Neural crest cell (in vitro differentiated cells): ENCODE results near the gene ZNF146. TPM values are rescaled to one million over a fixed set of nuclear protein-coding genes. Genes with fewer than 3 reads are reported as not detected.

Source experiments
- DNase-seq: peaks from one replicate; pipeline ENCODE4 v3.0.0; 2021; ENCODE audit warnings: low read depth, mixed read lengths, low spot score
- H3K27ac Mint-ChIP-seq: one replicate; pipeline ENCODE4 v1.8.0; 2021; ENCODE audit warnings: mild to moderate bottlenecking, mixed read lengths; ENCODE audit not compliant: unreplicated experiment
- H3K27me3 Mint-ChIP-seq: 2 replicates; pipeline ENCODE4 v1.8.0; 2021; ENCODE audit warnings: low read depth, mild to moderate bottlenecking, mixed read lengths
- H3K36me3 Mint-ChIP-seq: 2 replicates; pipeline ENCODE4 v1.8.0; 2021; ENCODE audit warnings: low read depth, mild to moderate bottlenecking, mixed read lengths
- H3K4me1 Mint-ChIP-seq: 2 replicates; pipeline ENCODE4 v1.8.0; 2021; ENCODE audit warnings: mixed read lengths
- H3K4me3 Mint-ChIP-seq: one replicate; pipeline ENCODE4 v1.8.0; 2021; ENCODE audit warnings: mild to moderate bottlenecking, mixed read lengths
- H3K9me3 Mint-ChIP-seq: 2 replicates; pipeline ENCODE4 v1.8.0; 2021; ENCODE audit warnings: mixed read lengths
- total RNA-seq: library from RNA; stranded (reverse); gene quantifications from 2 replicates; pipeline ENCODE4 v1.2.1, GENCODE V29; 2021
- TF ChIP-seq, protein P1 (sequence below): fragments of 200-600 bp; sonication (generic); conservative IDR thresholded peaks from 2 replicates; pipeline ENCODE4 v1.5.0; 2021; ENCODE audit warnings: antibody characterized with exemption, mild to moderate bottlenecking

The ZNF146 gene
- total RNA-seq, 1 donor from 2014 or later = 88.0 TPM

DNA sequence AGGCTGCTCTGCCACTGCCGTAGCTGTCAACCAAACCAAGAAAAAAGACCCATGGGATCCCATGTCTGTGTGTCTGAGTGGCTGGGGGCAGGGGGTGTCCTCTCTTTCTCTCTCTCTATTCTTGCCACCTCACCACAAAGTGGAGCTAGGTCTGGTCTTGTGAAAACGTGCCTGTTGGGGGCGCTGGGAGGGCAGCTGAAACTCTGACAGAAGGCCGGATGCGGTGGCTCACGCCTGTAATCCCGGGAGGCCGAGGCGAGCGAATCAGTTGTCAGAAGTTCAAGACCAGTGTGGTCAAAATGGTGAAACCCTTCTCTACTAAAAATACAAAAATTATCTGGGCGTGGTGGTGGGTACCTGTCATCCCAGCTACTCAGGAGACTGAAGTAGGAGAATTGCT, 29.2 kb downstream of the ZNF146 start:
- TF ChIP-seq, protein P1, sequence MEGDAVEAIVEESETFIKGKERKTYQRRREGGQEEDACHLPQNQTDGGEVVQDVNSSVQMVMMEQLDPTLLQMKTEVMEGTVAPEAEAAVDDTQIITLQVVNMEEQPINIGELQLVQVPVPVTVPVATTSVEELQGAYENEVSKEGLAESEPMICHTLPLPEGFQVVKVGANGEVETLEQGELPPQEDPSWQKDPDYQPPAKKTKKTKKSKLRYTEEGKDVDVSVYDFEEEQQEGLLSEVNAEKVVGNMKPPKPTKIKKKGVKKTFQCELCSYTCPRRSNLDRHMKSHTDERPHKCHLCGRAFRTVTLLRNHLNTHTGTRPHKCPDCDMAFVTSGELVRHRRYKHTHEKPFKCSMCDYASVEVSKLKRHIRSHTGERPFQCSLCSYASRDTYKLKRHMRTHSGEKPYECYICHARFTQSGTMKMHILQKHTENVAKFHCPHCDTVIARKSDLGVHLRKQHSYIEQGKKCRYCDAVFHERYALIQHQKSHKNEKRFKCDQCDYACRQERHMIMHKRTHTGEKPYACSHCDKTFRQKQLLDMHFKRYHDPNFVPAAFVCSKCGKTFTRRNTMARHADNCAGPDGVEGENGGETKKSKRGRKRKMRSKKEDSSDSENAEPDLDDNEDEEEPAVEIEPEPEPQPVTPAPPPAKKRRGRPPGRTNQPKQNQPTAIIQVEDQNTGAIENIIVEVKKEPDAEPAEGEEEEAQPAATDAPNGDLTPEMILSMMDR = no peak
- peaks cover 24% of the 10 kb centered on the region for H3K27me3 Mint-ChIP-seq
- peaks cover 11% of the 10 kb centered on the region for H3K4me1 Mint-ChIP-seq
- no peak overlapping the region for H3K4me3 Mint-ChIP-seq
- H3K36me3 Mint-ChIP-seq = peaks cover 14% of the 10 kb centered on the region
- no peak overlapping the region for H3K27ac Mint-ChIP-seq
- H3K9me3 Mint-ChIP-seq = peaks cover 3% of the 10 kb centered on the region
- DNase-seq = no peak

DNA sequence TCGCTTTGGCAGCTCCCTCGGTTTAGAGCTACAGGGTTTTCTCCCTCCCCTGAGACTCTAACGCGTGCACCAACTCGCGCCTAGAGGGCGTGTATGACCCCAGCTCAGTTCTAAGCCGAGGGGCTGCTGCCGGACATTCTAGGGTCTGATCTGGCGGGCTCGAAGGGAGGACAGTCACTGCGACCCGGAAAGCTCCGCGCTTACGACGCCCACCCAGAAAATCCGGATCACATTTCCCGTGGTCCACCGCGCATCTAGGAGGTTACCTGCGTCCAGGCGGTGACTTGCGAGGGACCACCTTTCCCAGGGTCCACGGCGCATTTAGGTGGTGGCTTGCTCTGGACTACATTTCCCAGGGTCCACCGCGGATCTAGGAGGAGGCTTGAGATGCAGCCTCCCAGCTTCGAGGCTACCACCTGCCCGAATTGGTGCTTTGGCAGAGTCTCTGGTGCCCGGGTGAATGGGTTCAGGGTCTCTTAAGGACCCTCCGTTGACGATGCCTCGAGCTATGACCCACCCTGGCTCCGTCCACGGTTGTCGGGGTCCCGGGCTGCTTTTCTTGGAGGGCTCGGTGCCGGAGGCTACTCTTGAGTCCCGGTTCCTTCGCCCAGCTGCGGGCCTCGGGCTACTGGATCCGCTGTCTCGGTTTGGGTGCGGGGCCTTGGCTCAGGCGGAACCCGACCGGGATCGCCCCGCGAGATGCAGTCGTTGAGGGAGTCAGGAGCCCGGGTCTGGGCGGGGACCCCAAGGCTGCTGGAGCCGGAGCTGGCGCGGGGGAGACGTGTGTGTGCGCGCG, 30.5 kb downstream of the ZNF146 start:
- Mint-ChIP-seq H3K4me1 (peaks cover 11% of the 10 kb centered on the region), H3K4me3 (peak overlapping the region; percentile 72), H3K36me3 (peaks cover 6% of the 10 kb centered on the region), H3K27ac (no peak overlapping the region), H3K9me3 (peaks cover 3% of the 10 kb centered on the region), H3K27me3 (peaks cover 24% of the 10 kb centered on the region)
- TF ChIP-seq, protein P1 = peak; percentile 27
- peak; percentile 26 for DNase-seq

DNA sequence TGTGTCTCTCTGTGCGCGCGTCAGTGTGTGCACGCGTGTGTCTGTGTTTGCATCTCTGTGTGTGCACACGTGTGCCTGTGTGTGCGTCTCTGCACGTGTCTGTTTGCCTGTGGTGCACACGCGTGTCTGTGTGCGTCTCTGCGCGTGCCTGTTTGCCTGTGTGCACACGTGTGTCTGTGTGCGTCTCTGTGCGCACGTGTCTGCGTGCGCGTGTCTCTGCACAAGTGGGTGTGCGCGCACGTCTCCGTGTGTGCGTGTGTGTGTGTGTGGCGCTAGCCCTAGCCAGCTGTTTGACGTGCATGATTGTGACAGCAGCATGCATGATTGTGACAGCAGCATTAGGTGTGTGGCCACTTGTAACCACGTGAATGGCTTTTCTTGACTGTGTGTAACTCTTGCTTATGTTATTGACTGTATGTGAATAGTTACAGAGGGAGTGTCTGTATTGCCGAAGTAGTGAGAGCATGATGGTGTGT, 31.1 kb downstream of the ZNF146 start:
- Mint-ChIP-seq H3K4me1 (peaks cover 11% of the 10 kb centered on the region), H3K4me3 (peak overlapping the region; percentile 14), H3K9me3 (peaks cover 3% of the 10 kb centered on the region), H3K36me3 (peaks cover 6% of the 10 kb centered on the region), H3K27ac (no peak overlapping the region), H3K27me3 (peaks cover 24% of the 10 kb centered on the region)
- DNase-seq = no peak
- TF ChIP-seq, protein P1 = no peak

DNA sequence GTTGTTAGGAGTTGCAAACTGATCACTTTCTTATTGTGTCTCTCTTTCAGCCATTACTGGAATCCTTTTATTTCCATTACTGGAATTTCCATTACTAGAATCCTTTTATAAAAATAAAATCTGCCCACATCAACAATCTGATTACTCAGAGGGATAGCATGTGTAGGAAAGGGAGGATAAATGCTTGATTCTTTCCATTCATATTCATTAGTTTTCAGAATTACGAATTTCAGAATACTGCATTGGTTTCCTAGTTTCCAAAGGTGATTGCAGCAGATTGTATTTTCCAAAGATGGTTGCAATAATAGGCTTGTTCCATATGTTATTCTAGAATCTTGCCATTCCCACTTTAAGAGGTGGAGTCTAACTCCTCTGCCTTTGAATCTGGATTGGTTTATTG, 37.1 kb downstream of the ZNF146 start:
- Mint-ChIP-seq H3K27me3 (peaks cover 7% of the 10 kb centered on the region), H3K4me3 (no peak overlapping the region), H3K9me3 (peaks cover 11% of the 10 kb centered on the region), H3K4me1 (peaks cover 2% of the 10 kb centered on the region), H3K36me3 (peaks cover 30% of the 10 kb centered on the region), H3K27ac (no peak overlapping the region)
- DNase-seq = no peak
- TF ChIP-seq, protein P1 = no peak

DNA sequence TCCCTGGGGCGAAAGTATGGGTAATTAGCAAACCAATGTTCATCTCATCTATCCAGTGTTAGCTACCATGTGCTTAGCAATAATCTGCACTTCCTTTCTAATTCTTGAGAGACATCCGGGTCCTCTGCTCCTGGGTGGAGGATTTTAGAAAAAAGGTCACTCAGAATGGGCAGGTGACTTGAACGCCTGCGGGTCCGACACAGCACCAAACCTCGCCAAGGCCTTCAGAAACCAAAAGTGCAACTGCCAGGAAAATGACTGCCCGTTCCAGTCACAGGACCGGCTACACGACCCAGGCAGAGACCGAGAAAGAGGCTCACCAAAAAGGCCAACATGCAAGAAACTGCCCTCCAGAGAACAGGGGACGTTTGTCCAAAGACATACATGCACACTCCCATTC, 39.9 kb downstream of the ZNF146 start:
- no peak overlapping the region for H3K4me3 Mint-ChIP-seq
- H3K27me3 Mint-ChIP-seq = no peaks in the 10 kb centered on the region
- H3K27ac Mint-ChIP-seq = no peak overlapping the region
- peaks cover 35% of the 10 kb centered on the region for H3K36me3 Mint-ChIP-seq
- no peak for DNase-seq
- H3K4me1 Mint-ChIP-seq = peaks cover 14% of the 10 kb centered on the region
- peaks cover 11% of the 10 kb centered on the region for H3K9me3 Mint-ChIP-seq
- TF ChIP-seq, protein P1 = no peak
